Activated gamma-delta T cell (primary cell): ENCODE measurements around the gene DSE.

Experiments
- DNase-seq: peaks from one replicate; lab custom pipeline; 2025; lab: John Stamatoyannopoulos, UW

Gene DSE

DNA sequence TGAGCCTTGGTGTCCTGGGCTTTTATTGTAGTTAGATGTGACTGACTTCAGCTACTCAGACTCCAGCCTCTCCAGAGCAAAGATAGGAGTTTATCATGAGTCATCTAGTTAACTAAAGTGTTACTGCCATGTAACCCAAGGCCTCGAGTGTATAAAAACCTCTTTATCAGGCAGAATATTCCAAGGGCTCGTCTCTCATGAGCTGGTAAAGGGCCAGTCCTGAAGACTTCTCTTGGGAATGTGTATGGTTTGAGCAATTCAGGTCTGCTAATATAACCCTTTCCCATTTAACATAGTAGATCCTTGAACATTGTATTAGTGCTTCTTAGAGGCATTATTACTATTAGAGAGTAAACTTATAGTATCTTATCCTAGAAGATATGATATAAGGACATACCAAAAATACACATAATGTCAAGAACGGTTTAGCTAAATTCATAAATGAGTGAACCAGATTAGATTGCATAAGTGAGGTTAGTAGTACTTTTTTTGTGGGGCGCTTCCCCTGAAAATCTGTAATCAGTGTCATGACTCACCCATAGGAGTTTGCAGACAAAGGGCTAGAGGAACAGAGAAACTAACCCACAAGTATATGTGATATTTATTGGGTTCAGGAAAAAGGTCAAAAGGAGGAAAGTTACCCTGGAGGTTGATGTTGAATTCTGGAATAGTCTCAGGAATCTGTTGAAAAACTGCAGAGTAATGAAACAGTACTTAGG lies 16.0 kb downstream of the DSE start:
- DNase-seq, result no peak

DNA sequence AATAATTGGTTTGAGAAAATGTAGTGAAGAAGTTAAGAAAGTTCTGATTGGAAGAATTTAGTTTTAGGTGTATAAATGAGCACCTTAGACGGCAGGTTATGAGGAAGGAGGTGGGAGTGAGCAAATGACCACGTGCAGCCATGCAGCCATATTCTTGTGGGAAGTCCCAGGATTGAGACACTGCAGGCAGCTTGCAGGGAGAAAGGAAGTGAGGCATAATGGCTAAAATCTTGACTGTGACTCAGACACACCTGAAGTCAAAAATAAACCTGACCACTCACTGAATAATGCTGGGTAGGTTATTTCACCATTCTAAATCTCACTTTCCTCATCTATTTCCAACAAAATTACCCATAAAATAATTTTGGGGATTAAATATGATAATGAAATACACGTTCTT lies 16.6 kb downstream of the DSE start:
- no peak for DNase-seq

DNA sequence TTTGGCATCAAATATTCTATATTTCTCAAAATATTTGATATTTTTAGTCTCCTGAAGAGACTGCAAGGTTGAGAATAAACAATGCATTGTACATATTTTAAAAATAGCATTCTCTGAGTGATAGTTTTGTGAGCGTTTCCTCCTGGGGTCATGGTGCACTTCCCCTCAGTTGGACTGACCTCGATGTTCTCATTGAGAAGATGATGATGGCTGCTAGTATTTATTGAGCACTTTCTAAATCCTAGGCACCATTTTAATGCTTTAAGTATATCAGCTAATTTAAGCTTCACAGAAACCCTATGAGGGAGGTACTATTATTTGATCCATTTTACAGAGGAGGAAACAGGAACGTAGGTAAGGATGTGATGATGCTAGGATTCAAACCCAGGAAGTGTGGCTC lies 18.2 kb downstream of the DSE start:
- no peak for DNase-seq

DNA sequence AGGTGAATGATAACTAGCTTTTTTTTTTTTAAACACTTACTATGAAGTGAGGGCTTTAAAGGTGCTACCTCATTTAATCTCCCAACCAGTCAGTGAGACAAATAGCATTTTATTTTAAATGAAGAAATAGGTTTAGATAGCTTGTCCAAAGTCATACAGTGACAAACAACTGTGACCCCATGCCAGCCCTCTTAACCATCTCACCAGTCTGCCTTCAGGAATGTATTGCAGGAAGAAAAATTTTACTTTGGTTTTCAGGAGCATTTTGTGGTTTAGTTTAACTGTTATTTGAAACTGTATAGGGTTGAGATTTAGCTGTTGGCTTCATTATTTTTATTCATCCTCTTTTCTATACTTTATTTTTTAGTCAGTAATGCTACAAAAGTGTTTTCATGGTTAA lies 18.6 kb downstream of the DSE start:
- DNase-seq, result no peak

DNA sequence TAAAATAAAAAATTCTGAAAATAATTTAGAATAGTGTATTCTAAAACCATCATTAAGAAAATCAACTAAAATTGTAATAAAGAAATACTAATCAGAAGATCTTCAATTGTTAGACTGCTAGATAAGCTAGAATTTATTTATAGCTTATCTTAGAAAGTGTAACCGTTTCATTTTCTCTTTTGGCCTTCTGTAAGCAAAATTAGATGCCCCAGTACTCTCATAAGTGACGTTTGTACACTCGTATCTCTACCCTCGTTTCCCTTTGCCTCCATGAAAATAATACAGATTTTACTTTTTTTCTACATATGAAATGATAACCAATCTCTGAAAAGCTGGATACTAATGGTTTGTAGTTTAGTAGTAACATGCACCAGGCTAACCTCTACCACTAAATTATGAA lies 19.8 kb downstream of the DSE start:
- no peak for DNase-seq

DNA sequence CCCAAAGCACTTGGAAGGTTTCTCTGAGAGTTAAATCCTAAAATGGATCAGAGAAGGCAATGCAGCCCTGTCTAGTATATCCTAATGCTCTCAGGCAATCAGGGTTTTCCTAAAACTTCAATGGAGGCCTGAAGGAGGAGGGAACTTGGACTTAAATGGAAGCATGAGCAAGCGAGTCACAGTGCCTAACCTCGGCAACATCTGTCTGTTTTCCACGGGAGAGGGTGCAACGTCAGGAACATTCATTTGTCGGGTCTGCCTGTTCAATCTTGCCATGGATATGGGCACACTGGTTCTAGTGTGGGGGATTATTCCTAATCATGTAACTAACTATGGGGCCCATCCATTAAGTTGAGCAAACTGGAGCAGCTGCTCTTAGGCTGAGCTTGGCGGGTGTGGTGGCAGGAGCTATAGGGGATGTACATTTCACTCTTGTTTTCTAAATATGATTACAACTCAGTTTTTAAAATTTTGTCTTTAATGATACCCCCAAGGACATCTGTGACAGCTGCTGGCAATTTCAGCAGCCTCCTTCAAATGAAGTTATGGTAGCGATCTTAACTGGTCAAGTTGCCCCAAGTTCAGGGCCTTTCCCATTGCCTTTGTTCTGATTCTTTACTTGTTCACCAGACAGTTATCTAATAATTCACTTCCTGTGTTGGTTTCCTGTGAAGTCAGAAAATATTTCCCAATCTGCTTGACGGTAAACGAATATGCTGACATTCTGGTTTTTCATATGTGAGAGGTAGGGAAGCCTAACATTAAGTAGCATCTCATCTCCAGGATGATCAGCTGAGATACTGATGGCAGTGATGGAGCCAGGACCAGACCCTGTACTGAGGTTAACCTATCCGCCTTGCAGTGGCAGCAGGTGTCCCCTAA lies 21.6 kb downstream of the DSE start:
- DNase-seq, result no peak

DNA sequence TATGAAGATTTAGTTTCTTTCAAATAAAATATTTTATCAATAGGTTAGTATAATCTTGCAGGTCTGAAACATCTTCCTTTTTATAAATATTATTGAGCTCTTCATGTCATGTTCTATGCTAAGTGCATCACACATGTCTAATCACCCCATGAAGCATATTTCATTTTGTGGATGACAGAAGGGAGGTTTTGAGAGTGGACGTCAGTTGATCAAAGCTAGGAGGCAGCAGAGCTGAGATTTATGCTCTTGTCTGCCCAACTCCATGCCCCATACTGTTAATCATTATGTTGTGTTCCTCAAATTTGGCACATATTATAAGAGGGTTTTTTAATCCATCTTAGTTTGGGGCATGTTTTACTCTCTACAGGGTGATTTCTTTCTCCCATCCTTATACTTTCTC lies 22.7 kb downstream of the DSE start:
- no peak for DNase-seq

DNA sequence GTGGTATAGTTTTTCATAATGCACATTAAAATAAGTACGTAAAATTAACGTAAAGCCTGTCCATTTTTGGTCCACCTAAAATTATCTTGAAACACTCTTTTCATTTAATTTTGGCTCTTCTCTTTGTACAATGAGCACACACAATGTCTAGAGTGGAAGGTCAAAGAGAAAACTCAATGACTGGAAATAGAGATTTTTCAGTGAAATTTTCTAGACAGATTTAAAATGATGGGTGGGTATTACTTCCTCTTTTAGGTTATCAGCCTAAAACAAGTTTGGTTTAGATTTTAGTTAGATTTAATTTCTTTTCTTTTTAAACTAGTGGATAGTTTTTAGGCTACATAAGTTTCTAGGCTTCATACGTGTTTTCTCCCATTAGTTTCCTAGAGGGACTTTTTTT lies 24.9 kb downstream of the DSE start:
- no peak for DNase-seq

DNA sequence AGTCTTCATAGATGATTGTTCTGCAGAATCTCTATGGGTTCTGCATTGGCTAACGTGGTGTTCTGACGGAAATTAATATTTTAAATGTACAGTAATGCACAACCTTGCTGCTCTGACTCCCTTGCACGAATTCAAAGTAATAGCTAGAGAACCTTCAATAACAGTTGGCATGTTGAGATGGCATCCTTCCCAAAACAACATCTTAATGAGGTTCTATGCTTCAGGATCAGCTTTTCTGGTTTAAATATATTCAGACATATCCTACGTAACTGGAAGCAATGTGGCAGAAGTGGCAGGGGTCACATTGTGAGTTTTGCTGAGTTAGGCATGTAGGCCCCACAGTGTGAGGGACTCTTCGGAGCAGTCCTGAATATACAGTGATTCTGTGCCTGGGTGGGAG lies 25.7 kb downstream of the DSE start:
- DNase-seq, result no peak

DNA sequence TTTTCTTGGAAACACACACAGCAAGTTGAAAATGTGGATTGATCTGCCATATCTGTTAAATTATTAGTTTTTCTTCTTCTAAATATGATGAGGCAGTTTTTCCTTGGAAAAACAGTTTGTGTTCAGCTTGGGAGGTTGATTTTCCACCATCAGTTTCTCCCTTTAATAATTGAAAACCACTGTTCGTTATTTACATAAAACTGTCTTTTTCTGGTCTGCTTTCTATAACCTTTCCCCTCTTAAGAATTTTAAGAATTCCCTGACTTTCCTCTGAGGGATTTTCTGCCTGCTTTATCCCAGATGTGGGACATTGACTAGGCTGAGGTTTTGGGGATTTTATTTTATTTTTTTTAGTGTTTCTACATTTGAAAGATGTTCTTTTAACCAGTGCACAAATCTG lies 27.2 kb downstream of the DSE start:
- DNase-seq, result no peak

DNA sequence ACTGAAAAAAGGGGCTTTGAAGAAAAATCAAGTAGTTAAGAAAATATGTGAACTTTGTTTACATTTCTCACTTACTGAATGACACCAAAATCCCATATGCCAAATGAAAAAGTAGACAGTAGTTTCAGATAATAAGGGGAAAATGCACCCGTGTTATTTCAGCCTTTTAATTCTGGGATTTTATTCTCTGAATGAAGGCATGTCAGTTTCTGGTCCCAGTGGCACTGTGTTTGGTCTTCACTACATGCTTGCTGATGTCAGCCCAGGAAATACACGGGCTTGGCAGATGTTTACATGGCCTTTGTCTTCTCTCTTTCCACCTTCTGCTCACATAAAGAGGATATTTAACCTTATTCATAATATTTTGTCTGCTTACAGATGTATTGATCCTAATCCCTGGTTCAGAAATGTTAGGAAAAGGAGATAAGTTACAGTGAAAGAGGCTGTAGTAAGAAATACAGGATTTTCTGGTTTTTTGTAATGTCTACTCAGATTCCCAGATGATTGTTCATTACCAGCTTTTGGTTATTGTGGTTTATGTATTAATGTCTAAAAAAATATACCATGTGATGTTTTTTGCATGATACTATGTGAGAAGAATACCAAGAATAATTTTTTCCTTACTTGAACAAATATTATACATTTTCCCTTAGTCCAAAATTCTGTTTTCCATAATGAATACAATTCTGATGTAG lies 27.7 kb downstream of the DSE start:
- DNase-seq, result no peak

DNA sequence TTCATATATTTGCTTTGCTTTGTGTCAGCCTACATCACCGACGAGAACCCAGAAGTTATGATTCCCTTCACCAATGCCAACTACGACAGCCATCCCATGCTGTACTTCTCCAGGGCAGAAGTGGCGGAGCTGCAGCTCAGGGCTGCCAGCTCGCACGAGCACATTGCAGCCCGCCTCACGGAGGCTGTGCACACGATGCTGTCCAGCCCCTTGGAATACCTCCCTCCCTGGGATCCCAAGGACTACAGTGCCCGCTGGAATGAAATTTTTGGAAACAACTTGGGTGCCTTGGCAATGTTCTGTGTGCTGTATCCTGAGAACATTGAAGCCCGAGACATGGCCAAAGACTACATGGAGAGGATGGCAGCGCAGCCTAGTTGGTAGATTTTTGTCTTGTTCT lies 28.5 kb downstream of the DSE start:
- no peak for DNase-seq

DNA sequence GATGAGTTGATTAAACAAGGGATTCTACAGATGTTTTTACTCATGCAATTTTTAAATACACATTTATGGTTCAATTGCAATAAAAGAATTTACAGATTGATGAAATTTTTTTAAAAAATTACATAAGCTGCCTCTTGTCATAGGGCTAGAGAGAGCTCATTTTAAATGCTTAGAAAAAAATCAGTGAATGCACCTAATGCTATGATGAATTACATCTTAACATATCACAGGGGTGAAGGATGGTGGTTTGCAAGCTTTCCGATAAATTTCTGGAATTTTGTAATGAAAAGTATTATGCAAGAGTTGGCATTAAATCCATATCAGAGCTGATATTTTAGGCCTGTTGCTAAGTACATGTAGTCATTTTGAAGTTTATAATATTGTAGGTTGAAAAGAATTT lies 29.6 kb downstream of the DSE start:
- DNase-seq, result no peak

DNA sequence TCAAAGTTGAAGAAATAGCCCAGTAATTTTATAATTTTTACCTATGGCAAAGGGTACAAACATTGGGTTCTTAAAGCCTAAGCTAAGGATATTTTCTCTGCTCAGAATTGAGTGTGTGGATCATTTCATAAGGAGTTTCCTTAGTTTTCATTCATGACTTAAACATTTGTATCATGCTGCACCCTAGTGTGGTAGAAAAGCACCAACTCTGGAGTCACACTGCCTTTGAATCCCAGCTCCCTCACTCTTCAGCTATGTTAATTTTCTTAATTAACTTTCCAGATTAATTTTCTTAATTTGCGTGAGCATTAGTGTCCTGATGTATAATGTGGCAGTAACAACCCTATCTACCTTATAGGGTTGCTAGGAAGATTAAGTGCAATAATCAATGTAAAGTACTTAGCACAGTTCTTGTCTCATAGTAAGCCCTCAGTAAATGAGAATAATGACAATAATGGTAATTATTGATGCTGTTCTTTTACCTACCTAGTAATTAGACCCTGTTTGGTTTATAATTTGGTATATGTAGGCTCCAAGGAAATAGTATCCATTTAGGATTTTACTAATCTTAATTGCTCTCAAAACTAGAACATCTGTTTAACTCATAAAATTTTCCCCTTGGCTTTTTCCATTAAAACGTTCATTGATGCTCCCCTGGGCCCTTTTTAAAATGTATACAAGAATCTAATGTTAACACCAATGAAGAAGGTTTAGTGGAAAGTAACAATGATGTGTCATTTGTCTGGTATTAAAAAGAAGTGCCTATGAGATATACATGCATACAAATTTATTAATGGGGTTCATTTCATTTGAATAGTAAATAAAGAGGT lies 31.6 kb downstream of the DSE start:
- DNase-seq, result no peak

DNA sequence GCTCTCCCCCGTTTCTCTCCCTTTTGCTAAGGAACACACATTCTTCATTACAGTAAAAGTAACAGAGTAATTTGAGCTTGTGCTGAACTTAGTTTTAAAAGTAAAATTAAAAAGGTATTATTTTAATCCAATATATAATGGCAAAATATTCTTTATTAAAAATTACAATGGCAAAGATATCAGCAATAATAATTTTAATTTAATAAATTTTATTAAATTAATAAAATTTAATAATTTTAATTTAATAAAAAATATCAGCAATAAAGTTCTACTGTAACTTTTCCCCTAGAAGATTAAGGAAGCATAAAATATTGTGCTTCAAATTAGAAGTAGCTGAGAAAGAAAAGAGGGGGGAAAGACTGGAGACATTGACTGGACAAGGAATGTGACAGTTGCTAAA lies 32.5 kb downstream of the DSE start:
- DNase-seq, result no peak

DNA sequence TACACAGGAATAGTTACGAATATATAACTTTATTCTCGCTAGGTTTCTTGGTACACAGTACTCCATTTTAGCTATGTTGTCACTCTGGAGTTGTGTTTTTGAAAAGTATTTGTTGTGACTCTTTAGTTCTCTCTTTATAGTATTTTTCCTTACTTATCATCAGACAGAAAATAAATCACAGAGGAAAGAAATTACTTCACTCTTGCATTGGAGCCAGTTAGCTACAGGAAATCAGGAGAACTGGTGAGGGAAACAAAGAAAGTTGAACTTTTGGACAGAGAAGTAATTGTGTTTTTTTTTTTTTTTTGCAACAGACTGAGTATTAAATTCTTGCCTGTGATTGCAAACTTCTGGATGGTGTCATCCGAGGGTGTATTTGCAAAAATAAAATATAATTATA lies 33.9 kb downstream of the DSE start:
- no peak for DNase-seq

DNA sequence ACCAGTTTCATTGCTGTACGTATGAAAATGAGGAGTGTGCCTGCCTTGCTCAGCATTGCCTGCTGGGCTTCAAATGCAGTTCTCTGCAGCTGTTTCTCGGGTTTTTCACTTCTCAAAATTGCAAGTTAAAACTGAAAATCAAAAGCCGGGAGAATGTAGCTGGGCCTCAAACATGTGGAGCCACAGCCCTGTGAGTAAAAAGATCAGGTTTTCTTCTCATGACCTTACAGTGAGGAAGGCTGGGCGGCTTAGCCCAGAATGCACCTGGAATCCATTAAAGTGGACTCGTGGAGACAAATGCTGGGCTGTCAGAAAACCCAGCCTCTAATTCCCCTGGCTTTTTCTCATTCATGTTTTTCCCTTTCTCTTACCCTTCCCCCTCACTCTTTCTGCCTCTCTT lies 34.4 kb downstream of the DSE start:
- no peak for DNase-seq

DNA sequence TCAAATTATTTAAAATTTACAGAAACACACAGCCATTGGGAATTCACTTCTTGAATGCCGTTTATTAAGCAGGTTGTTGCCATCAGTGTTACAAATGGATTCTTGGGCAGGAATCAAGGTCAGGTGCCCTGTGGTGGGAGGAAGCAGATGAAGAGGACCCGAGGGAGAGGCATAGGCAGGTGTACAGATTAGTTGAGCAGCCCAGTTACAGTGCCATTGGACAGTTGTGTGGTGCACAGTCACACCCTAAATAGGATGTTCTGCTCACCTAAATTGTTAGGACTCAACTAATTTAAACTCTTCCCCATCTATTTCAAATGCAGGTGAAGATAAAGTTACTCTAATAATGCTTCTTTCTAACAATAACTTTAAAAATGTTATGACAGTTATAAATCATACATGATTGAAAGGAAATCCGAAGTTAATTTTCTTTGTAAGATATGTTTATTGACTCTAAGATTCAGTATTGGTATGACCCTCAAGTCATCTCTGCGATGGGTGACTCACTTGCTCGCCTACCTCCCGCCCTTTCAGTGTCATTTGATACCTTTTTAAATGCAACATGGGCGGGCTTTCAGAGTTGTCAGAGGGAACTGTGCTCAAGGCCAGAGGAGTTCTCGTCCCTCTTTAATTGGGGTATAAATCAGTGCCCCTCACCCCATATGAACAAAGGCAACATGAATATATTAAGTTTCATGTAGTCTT lies 35.1 kb downstream of the DSE start:
- no peak for DNase-seq

DNA sequence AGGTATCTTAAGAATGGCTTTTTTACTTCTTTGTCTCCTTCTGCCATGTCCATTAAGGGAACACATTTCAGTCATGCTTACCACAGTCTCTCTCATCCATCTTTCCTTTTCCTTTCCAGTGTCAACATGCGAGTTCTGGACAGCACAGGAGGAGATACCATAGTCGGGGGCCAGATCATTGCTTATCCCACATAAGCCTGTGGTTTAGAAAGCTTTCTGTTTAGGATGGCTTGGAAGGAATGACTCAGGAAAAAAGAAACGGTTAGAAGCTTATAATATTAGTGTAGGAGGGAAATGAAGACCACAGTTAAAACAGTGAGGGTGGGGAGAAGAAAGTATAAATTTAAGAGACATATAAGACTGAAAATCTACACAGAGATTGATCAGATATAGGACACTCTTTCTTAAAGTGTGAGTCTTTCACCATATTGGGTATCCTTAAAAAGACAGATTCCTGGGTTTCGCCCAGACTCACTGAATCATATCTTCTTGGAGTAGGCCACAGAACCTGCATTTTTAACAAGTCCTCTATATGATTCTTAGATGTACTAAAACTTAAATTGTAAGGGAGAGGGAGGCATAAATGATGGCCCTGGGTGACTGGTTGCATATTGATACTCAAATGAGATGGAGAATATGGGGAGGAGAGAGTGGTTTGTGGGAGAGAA lies 36.1 kb downstream of the DSE start:
- no peak for DNase-seq

DNA sequence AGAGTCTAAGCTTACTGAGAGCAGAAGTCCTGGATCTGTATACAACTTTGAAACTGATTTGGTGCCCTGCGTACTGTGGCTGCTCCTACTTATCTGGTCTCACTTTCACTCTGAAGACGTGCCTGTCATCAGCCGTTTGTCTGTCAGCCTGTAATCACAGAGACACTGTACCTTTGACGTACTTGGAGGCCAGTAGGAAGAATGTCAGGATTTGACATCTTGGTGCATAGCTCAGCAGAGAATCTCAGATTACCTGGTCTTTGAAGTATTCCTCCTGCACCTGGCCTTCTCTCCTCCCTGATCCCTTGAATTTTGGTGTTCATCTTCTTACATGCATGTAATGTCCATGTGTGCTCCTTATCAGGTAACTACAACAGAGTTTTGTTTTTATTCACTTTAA lies 37.7 kb downstream of the DSE start:
- DNase-seq, result no peak

DNA sequence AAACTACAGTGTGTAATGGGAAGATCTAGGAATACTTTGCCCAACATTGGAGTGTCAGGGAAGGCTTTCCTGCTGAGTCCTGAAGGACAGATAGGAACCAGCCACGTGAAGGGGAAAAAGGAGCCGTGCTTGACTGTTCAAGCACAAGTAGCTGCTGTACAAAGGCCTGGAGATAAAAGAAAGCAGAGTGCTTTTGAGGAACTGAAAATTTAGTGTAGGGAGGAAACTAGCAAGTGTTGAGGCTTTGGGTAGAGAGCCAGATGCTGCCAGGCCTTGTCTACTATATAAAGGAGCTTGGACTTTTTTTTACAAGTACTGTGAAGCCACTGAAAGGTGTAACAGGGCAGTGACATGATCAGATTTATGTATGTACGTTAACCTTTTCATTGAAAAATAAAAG lies 39.0 kb downstream of the DSE start:
- no peak for DNase-seq
